HCT116 (cell line): ENCODE measurements around the gene TIMM17A. TPM values are rescaled to one million over a fixed set of nuclear protein-coding genes. Genes with fewer than 3 reads are reported as not detected.

Experiments used
- ATAC-seq: fragments of 200-7000 bp; cut with Tn5 transposase; 2 replicates; pipeline ENCODE4 v1.9.1; 2020; ENCODE audit warnings: mild to moderate bottlenecking, moderate library complexity
- BruUV-seq: library from RNA; stranded (reverse); fragments of 400-500 nt; replicated peaks from 2 replicates; lab custom pipeline; 2021; lab: Mats Ljungman, UMichigan
- CTCF ChIA-PET: fragments of 300-600 bp; sonication (Branson Sonifier 250); formaldehyde crosslinking; loops from one replicate; lab custom pipeline; 2021; ENCODE audit warnings: antibody characterized with exemption; lab: Charles Lee
- POLR2A ChIA-PET: fragments of 300-600, 350-600 bp; sonication (Branson Sonifier 250); formaldehyde crosslinking; loops from one replicate; lab custom pipeline; 2021; ENCODE audit warnings: antibody characterized with exemption; lab: Charles Lee
- RAD21 ChIA-PET, 2 experiments: fragments of 300-600 bp; sonication (Branson Sonifier 250); formaldehyde crosslinking; loops; one replicate each; lab custom pipeline; 2023; ENCODE audit warnings: low total read pairs in 2 of 2; ENCODE audit not compliant: uncharacterized antibody in 2 of 2, unreplicated experiment in 2 of 2, low non-redundant PET in 1 of 2; lab: Charles Lee
- DNase-seq: peaks from one replicate; pipeline ENCODE4 v3.0.0-alpha.2; 2010; ENCODE audit warnings: low read depth, low spot score
- H2AFZ ChIP-seq: fragments of 200-600 bp; shearing (Covaris generic), sonication (generic); 2 replicates; pipeline ENCODE4 v1.6.1; 2017; ENCODE audit warnings: low read depth, mixed run types, mixed read lengths, antibody characterized with exemption, low read length; ENCODE audit not compliant: poor library complexity, severe bottlenecking
- H3K27ac ChIP-seq: 2 replicates; pipeline ENCODE4 v1.5.1; 2012; ENCODE audit warnings: low read depth, low read length
- H3K27me3 ChIP-seq: fragments of 200-600 bp; sonication (generic); 2 replicates; pipeline ENCODE4 v1.6.1; 2016; ENCODE audit warnings: mixed run types, low read length, mixed read lengths; ENCODE audit not compliant: insufficient read depth
- H3K36me3 ChIP-seq, 2 experiments: fragments of 200-500 bp in 1 of 2; fragments of 200-600 bp in 1 of 2; sonication (Bioruptor generic) in 1 of 2; sonication (generic) in 1 of 2; 2 replicates each; pipeline versions ENCODE4 v1.5.1 to v1.6.1; 2014 to 2016; ENCODE audit warnings: low read length in 2 of 2, inconsistent platforms in 1 of 2, mixed read lengths in 1 of 2, mixed run types in 1 of 2; ENCODE audit not compliant: insufficient read depth in 2 of 2, control insufficient read depth in 1 of 2
- H3K4me1 ChIP-seq, 2 experiments: fragments of 200-600 bp in 1 of 2; sonication (generic) in 1 of 2; 2 replicates each; pipeline versions ENCODE4 v1.5.1 to v1.6.1; 2012 to 2017; ENCODE audit warnings: low read length in 2 of 2, inconsistent platforms in 1 of 2, mild to moderate bottlenecking in 1 of 2, mixed read lengths in 1 of 2, mixed run types in 1 of 2, moderate library complexity in 1 of 2; ENCODE audit not compliant: insufficient read depth in 2 of 2, control insufficient read depth in 1 of 2
- H3K4me2 ChIP-seq: fragments of 200-600 bp; sonication (generic); 2 replicates; pipeline ENCODE4 v1.6.1; 2017; ENCODE audit warnings: mixed run types, low read length, mixed read lengths
- H3K4me3 ChIP-seq, 2 experiments: fragments of 200-600 bp in 1 of 2; sonication (generic) in 1 of 2; replicated peaks in 1 of 2; 2 replicates each; pipeline ENCODE4 v1.5.1; 2011 to 2016; ENCODE audit warnings: low read length in 2 of 2, control low read depth in 1 of 2, low read depth in 1 of 2, mild to moderate bottlenecking in 1 of 2, mixed read lengths in 1 of 2, mixed run types in 1 of 2
- H3K79me2 ChIP-seq: fragments of 200-600 bp; sonication (generic); 2 replicates; pipeline ENCODE4 v1.6.1; 2017; ENCODE audit warnings: mild to moderate bottlenecking, mixed run types, low read length, moderate library complexity, mixed read lengths; ENCODE audit not compliant: insufficient read depth
- H3K9ac ChIP-seq: fragments of 200-600 bp; sonication (generic); 2 replicates; pipeline ENCODE4 v1.6.1; 2016; ENCODE audit warnings: low read length, mixed read lengths
- H3K9me2 ChIP-seq: fragments of 200-600 bp; sonication (generic), shearing (Covaris generic); 2 replicates; pipeline ENCODE4 v1.6.1; 2017; ENCODE audit warnings: mixed run types, mild to moderate bottlenecking, moderate library complexity; ENCODE audit not compliant: insufficient read depth
- H3K9me3 ChIP-seq, 2 experiments: fragments of 200-500 bp in 1 of 2; fragments of 200-600 bp in 1 of 2; sonication (Bioruptor generic) in 1 of 2; sonication (generic) in 1 of 2; 2 replicates each; pipeline ENCODE4 v1.6.1; 2014 to 2017; ENCODE audit warnings: low read length in 2 of 2, mixed read lengths in 2 of 2, inconsistent platforms in 1 of 2, low read depth in 1 of 2, mild to moderate bottlenecking in 1 of 2, mixed run types in 1 of 2, moderate library complexity in 1 of 2; ENCODE audit not compliant: control insufficient read depth in 1 of 2, insufficient read depth in 1 of 2
- H4K20me1 ChIP-seq: fragments of 200-600 bp; sonication (generic), shearing (Covaris generic); 2 replicates; pipeline ENCODE4 v1.6.1; 2017; ENCODE audit warnings: mixed run types, mild to moderate bottlenecking, moderate library complexity; ENCODE audit not compliant: insufficient read depth
- EZH2 ChIP-seq: fragments of 200-600 bp; sonication (generic); IDR thresholded peaks from 2 replicates; pipeline ENCODE4 v1.6.1; 2017; ENCODE audit warnings: antibody characterized with exemption, mixed run types
- FOSL1 ChIP-seq: IDR thresholded peaks from 2 replicates; pipeline ENCODE4 v1.6.1; 2012; ENCODE audit warnings: low read depth
- SP1 ChIP-seq: IDR thresholded peaks from 2 replicates; pipeline ENCODE4 v1.6.1; 2012; ENCODE audit warnings: low read depth
- intact Hi-C: fragments of 100-400 bp; cut with micrococcal nuclease; formaldehyde crosslinking; loops from 2 replicates; pipeline ENCODE4 v1.10.0; 2022
- total RNA-seq: library from RNA; stranded (reverse); gene quantifications from one replicate; pipeline ENCODE4 v1.2.1, GENCODE V29; 2021; ENCODE audit not compliant: unreplicated experiment
- TF ChIP-seq, protein P1 (sequence below): IDR thresholded peaks from 2 replicates; pipeline ENCODE4 v1.6.1; 2012
- TF ChIP-seq, protein P2 (sequence below): IDR thresholded peaks from 2 replicates; pipeline ENCODE4 v1.6.1; 2011; ENCODE audit warnings: mild to moderate bottlenecking, low read length, moderate library complexity; ENCODE audit not compliant: insufficient replicate concordance; ENCODE audit errors: extremely low read depth

TIMM17A gene
- total RNA-seq, 1 experiment from 2014 or later: 100 TPM

DNA sequence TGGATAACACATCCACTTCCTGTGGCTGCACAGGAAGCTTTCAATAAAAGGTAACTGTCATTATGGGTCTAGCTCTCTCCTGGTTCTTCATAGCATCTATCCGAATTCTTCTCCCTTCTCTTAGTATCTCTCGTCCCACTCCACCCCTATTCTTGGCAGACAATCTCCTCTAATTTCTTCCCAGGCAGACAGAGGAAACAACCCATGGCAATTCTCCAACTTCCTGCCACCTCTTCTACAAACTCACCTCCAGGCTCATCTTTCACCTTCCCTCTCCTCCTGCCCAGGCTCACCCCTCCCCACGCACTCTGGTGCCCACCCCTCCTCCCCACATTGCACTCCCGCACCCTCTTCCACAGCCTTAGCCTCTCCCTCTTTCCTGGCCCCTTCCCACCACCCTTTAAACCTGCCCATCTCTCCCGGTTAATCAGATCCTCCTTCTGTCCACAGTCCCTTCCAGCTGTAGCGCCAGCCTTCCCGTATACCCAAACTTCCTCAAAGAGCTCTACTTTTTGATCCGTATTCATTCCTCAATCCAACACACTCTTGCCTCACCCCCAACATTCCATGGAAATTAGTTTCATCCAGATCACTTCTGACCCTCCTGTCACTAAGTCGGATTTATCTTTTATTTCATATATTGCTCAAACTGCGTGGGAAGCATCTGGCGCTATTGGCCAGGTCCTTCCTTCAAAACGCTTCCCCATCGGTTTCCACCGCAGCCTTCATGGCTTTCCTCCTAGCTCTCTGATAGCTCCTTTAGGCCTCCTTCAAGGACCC is 40.7 kb upstream of the TIMM17A start:
- H3K27ac ChIP-seq: no peak overlapping the region
- H2AFZ ChIP-seq: no peak overlapping the region
- no TSS peak for BruUV-seq
- ChIA-PET CTCF (interaction anchor here (0.8 kb wide), 1 partner anchor 19 kb away, joined by 3 read pairs; no protein-coding TSS in a partner anchor), RAD21 (no interaction called here), POLR2A (no interaction called here)
- no peaks in the 10 kb centered on the region for H3K36me3 ChIP-seq
- H3K9ac ChIP-seq: no peak overlapping the region
- peaks cover 5 to 14% of the 10 kb centered on the region in 2 experiments; a peak in 3 of 4 replicates for H3K4me1 ChIP-seq
- intact Hi-C loops: no loop called here
- TF ChIP-seq, protein P1, sequence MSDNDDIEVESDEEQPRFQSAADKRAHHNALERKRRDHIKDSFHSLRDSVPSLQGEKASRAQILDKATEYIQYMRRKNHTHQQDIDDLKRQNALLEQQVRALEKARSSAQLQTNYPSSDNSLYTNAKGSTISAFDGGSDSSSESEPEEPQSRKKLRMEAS: no peak
- TF ChIP-seq, protein P2, sequence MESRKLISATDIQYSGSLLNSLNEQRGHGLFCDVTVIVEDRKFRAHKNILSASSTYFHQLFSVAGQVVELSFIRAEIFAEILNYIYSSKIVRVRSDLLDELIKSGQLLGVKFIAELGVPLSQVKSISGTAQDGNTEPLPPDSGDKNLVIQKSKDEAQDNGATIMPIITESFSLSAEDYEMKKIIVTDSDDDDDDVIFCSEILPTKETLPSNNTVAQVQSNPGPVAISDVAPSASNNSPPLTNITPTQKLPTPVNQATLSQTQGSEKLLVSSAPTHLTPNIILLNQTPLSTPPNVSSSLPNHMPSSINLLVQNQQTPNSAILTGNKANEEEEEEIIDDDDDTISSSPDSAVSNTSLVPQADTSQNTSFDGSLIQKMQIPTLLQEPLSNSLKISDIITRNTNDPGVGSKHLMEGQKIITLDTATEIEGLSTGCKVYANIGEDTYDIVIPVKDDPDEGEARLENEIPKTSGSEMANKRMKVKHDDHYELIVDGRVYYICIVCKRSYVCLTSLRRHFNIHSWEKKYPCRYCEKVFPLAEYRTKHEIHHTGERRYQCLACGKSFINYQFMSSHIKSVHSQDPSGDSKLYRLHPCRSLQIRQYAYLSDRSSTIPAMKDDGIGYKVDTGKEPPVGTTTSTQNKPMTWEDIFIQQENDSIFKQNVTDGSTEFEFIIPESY: no peak
- TF ChIP-seq FOSL1: no peak
- TF ChIP-seq SP1: no peak
- TF ChIP-seq EZH2: no peak
- ATAC-seq (no peak), DNase-seq (no peak)
- no peak overlapping the region for H3K4me3 ChIP-seq
- H4K20me1 ChIP-seq: no peaks in the 10 kb centered on the region
- no peak overlapping the region for H3K4me2 ChIP-seq
- no peaks in the 10 kb centered on the region for H3K9me3 ChIP-seq
- H3K27me3 ChIP-seq: no peaks in the 10 kb centered on the region
- no peaks in the 10 kb centered on the region for H3K9me2 ChIP-seq
- no peaks in the 10 kb centered on the region for H3K79me2 ChIP-seq
